NOMO-1 (cell line): Measurements from ENCODE around the gene AOPEP.

Source experiments
- DNase-seq, 2 experiments: peaks; one replicate each; lab custom pipeline; 2025; ENCODE audit not compliant: unreplicated experiment in 2 of 2; lab: John Stamatoyannopoulos, UW

Gene AOPEP

DNA sequence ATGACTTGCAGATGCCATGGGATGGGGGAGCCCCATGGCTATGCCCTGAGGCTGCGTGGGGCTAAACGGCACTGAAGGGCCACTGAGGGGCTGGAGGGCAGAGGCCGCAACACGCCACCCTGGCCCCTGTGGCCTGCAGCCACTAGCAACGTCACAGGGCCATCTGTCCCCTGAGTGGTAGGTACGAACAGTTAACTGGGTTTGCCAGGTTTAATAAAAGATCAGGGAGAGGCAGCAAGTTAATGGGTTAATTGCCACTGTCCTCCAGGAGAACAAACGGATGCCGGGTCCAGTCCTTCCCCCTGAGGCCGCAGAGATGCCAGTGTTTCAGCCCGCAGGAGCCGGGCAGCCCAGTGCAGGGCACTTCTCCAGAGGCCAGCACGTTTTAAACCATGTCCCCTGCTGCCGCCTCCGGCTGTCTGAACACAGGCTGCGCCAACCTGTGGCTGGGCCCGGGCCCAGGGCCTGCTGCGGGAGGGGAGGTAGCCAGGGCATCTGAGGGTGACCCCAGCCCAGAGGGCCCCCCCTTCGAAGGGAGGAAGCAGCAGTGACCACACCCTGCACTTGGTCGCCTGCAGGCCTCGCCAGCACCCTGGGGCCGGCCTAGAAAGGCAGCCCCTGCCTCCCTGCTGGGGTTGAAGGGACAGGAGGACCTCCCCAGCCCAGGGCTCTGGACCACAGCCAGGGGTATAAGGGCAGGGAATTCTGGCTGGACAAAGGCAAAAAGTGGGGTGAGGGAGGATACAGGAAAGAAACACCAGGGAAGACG lies 363.7 kb downstream of the AOPEP start:
- DNase-seq, result no peak

- DNase-seq, result no peak
Observed at GRCh38 chr9:95090871-95091577, 364.5 kb downstream of the AOPEP start.

DNA sequence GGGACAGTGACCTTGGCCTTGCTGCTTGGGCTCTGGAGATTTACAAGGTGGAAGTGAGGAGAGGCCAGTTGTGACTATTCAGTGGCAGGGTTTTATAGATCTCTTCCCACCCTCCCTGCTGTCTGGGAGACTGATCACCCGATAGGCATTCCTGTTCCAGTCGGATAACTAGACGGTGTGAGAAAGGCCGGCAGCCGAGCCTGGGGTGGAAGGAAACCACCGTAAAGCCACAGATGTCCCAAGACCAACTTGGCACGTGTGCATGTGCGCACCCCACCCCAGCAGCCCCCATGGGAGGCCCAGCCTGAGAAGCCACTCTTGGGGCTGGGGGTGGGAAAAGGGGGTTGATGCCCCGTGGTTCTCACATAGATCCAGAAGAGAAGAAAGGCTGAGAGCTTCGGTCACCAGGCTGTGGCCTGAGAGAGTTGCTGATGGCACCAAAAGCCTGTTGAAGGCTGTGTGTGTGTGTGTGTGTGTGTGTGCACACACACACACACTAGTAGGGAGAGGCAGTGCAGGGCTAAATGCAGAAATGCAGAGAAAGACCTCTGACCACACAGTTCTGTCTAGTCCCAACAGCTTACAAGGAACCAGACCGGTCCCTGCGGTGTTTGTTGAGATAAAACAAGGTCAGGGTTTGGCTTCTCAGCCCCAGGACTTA lies 365.2 kb downstream of the AOPEP start:
- DNase-seq, result no peak

DNA sequence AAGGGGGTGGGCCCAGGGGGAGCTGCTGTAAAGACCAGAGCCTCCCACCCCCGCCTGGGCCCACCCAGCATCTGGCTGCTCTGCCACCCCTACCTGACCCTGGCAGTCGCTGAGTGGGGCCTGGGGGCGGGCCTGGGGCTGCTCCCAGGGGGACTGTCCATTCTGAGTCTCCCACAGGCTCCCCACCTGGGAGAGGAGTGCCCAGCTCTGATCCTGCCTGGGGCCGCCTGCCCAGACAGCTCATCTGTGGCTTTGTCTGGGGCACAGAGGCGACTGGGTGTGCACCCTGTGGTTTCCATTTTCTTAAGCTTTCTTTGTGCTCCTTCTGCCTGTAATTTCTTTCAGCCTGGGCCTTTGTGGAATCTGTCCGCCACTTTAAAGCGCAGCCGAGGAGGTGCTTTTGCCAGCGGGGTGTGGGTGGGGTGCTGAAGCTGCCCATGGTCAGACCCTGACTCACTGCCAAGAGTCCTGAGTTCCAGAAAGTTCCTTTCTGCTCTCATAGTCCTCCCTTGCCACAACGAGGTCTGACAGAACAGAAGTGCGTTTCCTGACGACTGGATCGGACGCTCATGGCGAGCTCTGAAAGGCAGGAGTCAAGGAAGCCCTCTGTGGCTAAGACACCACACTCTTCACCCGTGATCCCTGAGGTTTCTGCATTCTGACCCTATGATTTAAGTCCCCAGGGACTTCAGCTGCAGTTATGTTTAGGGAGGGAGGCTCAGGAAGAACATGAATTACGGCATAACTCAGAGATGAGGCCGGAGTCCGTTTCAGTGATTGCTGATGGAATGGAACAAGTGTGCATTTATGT lies 366.0 kb downstream of the AOPEP start:
- no peak for DNase-seq

GRCh38 chr9:95093586-95093985 lies 367.1 kb downstream of the AOPEP start:
- no peak for DNase-seq

- DNase-seq, result no peak
Observed at GRCh38 chr9:95094002-95094401, 367.5 kb downstream of the AOPEP start.

DNA sequence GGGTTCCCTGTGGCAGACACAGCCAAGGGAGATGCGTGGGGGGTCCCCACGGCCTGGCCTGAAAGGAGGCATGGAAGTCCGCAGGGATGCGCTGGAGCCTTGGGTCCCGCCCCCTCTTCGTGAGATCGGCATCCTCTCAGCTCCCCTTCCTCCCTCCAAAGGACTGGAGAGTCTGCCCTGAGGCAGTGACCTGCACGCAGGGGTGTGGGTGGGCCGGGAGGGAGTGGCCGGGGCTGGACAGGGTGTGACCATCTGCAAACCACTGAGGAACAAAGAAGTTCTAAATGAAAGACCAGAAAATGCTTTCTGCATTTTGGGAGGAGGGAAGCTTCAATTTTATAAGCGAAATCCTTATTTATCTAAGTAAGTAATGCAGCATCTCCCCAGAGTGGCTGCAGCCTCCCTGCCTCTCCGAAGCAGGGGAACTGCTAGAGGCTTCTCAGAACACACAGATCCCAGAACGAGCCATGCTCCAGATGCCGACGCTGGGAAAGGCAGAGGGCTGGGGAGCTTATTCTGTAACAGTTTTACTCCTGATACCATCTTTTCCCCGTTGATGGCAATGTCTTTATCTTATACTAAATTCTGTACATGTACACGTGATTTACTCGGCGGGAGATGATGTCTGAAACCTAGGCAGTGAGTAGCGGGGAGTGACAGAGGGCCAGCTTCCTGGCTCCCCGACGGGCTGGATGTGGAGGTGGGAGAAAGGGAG lies 369.3 kb downstream of the AOPEP start:
- no peak for DNase-seq

DNA sequence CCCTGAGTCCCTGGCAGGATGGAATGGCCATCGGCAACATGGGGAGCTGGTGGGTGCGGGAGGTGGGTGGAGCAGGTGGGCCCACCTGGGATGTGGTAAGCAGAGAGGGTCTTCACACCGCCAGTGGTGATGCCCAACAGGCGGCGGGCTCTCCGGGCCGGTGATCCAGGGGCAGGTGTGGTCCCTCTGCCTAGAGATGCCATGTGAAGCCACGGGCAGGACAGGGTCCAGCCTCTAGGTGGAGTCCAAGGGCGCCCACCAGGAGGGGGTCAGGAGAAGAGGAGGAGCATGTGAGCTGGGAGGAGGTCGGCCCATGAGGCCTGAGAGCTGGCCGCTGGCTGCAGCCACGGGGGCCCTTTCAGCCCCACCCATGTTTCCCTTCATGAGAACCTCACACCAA lies 369.9 kb downstream of the AOPEP start:
- no peak for DNase-seq

DNA sequence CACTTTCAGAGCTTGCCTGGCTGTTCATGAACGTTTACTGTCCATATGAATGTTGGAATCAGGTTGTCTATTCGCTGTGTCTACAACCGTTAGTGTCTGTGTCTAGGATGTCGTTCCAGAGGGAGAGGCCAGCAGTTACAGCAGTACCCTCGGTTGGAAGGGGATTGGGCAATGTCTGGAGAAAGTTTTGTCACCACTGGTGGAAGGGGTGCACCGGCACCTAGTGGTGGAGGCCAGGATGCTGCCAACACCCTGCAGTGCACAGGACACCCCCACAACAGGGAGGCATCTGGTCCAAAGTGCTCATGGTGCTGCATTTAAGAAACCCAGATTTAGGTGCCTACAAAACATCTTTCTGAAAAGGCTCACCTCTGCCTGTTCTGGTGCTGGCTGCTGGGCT lies 370.3 kb downstream of the AOPEP start:
- no peak for DNase-seq

GRCh38 chr9:95097279-95097678 lies 370.8 kb downstream of the AOPEP start:
- DNase-seq, result no peak

- DNase-seq, result no peak
Observed at GRCh38 chr9:95098391-95098921, 372.0 kb downstream of the AOPEP start.

DNA sequence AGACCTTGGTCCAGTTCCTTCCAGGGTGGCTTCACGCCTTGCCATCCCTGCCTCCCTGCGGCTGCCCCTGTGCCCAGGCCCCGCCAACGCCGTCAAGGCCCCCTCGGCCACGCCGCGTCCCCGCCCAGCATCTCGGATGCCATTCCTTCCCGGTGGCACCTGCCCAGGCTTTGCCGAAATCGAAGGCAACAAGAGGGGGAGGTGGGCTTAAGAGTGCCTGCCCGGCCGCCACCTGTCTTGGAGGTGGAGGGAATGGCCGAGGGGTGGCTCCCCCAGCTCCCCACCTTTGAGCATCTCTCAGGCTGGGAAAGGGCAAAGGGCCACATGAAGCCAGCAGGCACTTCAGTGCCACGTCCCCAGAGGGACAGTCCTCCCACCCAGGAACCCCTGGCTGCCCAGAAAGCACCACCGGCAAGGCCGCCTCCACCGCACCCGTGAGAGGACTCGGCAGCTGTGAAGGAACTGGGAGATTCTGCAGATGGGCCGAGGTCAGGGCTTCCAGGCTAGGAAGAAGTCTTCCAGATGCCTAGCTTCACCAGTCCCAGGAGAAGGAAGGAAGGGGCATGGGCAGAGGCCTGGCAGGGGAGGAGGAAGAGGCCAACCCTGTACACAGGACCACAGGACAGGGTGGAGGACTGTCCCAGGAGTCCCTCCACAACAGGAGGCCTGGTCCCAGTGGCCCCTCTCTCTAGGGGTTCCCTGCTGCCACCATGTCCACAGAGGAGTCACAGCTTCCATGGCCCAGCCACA lies 373.0 kb downstream of the AOPEP start:
- DNase-seq, result no peak

DNA sequence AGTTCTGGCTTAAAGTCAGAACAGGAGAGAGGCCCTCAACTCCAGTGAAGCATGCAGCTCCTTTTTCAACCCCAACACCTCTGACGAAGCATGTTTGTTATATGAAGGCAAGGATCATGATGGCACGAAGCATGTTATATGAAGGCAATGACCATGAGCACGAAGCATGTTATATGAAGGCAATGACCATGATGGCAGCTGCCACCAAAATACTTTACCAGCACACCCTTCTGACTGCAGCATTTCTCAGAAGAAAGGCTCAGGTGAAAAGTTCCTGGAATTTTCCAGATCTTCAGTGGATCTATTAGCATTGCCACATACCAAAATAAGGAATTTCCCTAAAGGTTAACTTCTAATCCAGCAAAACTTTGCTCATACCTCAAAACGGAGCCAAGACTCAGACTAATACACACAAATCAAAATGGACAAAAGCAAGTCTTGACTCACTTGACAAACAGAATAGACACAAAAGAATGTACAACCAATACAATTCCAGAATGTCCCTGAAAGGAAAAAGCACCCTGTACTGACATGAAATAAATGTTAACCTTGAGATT lies 373.6 kb downstream of the AOPEP start:
- no peak for DNase-seq

DNA sequence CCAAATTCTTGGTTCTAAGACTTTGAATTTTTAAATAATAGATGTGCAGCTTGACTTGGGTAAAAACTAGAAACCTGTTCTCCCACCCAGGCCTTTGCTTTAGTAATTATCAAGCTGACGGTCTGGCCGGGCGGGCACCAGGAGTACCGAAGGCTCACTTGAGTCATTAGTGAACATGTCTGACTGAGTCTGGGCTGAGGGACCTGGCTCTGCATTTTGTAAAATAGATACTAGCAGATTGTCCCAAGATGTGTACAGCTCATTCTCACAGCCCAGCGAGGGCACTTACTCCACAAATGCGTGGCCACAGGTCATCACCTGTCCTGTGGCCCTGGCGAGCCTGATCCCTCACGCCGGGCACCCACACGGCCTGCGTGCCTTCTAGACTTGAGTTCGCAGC lies 374.8 kb downstream of the AOPEP start:
- no peak for DNase-seq

DNA sequence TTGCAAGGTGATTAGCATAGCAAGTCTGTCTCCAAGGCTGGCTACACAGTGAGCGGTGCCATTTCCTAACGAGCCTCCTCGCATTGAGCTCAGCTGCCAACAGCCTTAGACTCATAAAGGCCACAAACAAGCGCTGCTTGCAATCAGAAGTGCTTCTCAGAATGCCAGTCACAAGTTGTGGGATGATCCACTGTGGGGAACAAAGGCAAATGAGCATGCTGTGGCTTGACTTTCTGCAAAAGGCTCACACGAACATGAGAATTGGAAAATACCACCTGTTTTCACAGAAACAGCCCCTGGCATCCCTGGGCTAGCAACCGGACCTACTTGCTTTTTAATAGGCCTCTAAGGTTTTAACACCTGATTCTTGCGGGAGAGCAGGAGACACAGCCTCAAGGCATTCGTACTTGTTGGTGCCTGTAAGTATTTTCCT lies 375.5 kb downstream of the AOPEP start:
- no peak for DNase-seq

GRCh38 chr9:95102572-95102971 lies 376.1 kb downstream of the AOPEP start:
- no peak for DNase-seq

DNA sequence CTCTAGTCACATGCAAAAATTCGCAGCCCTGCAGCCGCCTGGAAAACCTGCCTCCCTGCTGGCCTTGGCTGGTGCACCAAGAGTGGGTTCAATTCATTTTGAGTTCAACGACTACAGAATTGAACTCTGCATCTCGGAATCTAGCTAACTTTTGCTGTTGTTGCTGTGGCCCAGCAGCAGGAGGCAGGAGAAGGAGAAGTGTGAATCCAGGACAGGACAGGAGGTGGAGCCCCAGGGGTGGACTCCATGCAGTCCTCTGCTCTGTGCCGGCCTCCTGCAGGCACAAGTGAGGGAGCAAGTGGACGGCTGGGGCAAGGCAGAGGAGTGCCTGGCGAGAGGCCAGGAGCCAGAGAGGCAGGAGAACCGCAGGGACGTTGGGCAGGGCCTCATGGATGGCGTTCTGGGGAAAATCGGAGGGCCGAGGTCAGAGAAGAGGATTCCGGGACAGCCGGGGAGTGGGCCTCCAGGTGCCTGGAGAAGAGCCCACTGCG lies 376.8 kb downstream of the AOPEP start:
- no peak for DNase-seq

GRCh38 chr9:95103871-95104580 lies 377.5 kb downstream of the AOPEP start:
- DNase-seq, result no peak
